ENCODE data around the gene HAL. TPM values are rescaled to one million over a fixed set of nuclear protein-coding genes. Genes with fewer than 3 reads are reported as not detected.

The HAL gene
- total and polyA plus RNA-seq, 4 donors: 0.39 to 1.4 (median 0.63) TPM; not detected in 1

DNA sequence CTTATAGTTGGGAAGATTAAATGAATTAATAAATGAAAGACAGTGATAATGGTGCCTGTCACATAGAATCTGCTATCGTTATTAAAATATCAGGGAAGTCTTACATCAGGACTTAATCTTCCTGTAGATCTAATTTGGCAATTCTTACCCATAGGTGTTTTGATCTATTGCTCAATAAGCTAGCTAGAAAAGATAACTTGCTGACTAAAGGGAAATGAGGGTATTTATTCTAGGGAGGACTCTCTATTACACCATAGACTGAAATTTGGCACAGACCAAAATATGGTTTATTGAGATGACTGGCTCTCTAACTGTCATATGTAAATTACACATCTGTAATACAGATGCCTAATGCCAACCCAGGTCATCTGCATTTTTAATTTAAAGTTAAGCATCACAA lies 11.5 kb downstream of the HAL start:
- ATAC-seq (ENCODE audit: low FRiP score) (no peak), DNase-seq (no peak)
- no peaks in the 10 kb centered on the region for H3K4me1 ChIP-seq (ENCODE audit: control insufficient read depth in 1 of 2, insufficient read depth in 2 of 2, low read length in 2 of 2)
- 94 to 100% methylated on average over 1 of the region's 1 CpG for WGBS, 2 donors
- no peak overlapping the region for H3K27ac ChIP-seq (ENCODE audit: low read depth in 1 of 2, low read length in 2 of 2)
- H3K4me3 ChIP-seq (ENCODE audit: low read length in 2 of 2): no peak overlapping the region
- H3K27me3 ChIP-seq (ENCODE audit: control insufficient read depth in 1 of 2, insufficient read depth in 2 of 2, low read length in 1 of 2): no peaks in the 10 kb centered on the region
- H3K9me3 ChIP-seq (ENCODE audit: control insufficient read depth, low read length): no peaks in the 10 kb centered on the region
- no peaks in the 10 kb centered on the region for H3K36me3 ChIP-seq (ENCODE audit: control insufficient read depth in 1 of 2, insufficient read depth in 2 of 2, low read length in 1 of 2)
- intact Hi-C loops (cut with DNase I): no loop called here

- intact Hi-C loops (cut with DNase I): no loop called here
These were observed 13.5 kb downstream of the HAL start for GRCh38 chr12:95982602-95983001.

DNA sequence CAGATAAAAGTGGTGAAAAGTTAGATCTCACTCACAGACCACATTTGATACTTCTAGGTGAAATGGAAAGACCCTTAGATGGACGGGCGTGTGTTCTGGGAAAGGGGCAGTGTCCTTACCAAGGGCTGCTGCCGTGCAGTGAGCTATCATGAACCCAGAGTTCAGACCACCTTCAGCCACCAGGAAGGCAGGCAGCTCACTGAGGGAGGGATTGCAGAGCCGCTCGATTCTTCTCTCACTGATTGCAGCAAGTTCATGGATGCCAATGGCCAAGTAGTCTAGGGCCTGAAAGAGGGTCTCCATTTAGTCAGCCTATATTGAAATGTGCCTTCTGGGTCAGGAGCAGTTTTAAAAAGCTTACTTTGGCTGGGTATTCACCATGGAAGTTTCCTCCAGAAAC lies 15.7 kb downstream of the HAL start:
- ATAC-seq (ENCODE audit: low FRiP score): no peak
- Histone ChIP-seq H3K4me1 (ENCODE audit: control insufficient read depth in 1 of 2, insufficient read depth in 2 of 2, low read length in 2 of 2) (no peaks in the 10 kb centered on the region), H3K9me3 (ENCODE audit: control insufficient read depth, low read length) (no peaks in the 10 kb centered on the region), H3K36me3 (ENCODE audit: control insufficient read depth in 1 of 2, insufficient read depth in 2 of 2, low read length in 1 of 2) (no peaks in the 10 kb centered on the region), H3K4me3 (ENCODE audit: low read length in 2 of 2) (no peak overlapping the region), H3K27me3 (ENCODE audit: control insufficient read depth in 1 of 2, insufficient read depth in 2 of 2, low read length in 1 of 2) (no peaks in the 10 kb centered on the region), H3K27ac (ENCODE audit: low read depth in 1 of 2, low read length in 2 of 2) (no peak overlapping the region)
- WGBS, 2 donors: 87% methylated on average over 5 of the region's 5 CpGs
- DNase-seq: no peak
- intact Hi-C loops (cut with DNase I): no loop called here

More at GRCh38 chr12:95982602-95983001, 13.5 kb downstream of the HAL start:
- no peaks in the 10 kb centered on the region for H3K36me3 ChIP-seq (ENCODE audit: control insufficient read depth in 1 of 2, insufficient read depth in 2 of 2, low read length in 1 of 2)
- H3K4me1 ChIP-seq (ENCODE audit: control insufficient read depth in 1 of 2, insufficient read depth in 2 of 2, low read length in 2 of 2): no peaks in the 10 kb centered on the region
- no peaks in the 10 kb centered on the region for H3K27me3 ChIP-seq (ENCODE audit: control insufficient read depth in 1 of 2, insufficient read depth in 2 of 2, low read length in 1 of 2)
- ATAC-seq (ENCODE audit: low FRiP score) (no peak), DNase-seq (no peak)
- 69 to 71% methylated on average over 1 of the region's 1 CpG for WGBS, 2 donors
- no peak overlapping the region for H3K4me3 ChIP-seq (ENCODE audit: low read length in 2 of 2)
- no peaks in the 10 kb centered on the region for H3K9me3 ChIP-seq (ENCODE audit: control insufficient read depth, low read length)
- H3K27ac ChIP-seq (ENCODE audit: low read depth in 1 of 2, low read length in 2 of 2): no peak overlapping the region

DNA sequence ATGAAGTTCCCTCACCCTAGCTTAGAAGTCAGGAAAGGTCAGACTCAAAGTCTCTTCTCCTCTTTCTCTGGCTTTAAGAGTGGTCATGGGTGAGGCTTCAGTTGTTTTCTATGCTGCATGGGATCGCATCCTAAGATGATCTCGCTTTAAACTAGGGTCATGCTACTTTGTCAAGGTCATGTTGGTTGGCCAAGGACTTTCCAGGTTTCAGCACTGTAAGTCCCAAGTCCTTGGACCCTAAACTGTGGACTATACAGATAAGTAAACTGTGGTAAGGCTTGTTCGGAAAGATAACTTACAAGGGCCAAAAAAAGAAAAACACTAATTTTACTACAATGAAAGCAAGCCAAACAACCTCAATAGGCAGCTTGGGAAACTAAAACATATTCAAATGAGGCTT lies 17.4 kb downstream of the HAL start:
- 81 to 83% methylated on average over 3 of the region's 3 CpGs for WGBS, 2 donors
- no peak overlapping the region for H3K4me3 ChIP-seq (ENCODE audit: low read length in 2 of 2)
- ATAC-seq (ENCODE audit: low FRiP score) (no peak), DNase-seq (no peak)
- H3K27me3 ChIP-seq (ENCODE audit: control insufficient read depth in 1 of 2, insufficient read depth in 2 of 2, low read length in 1 of 2): no peaks in the 10 kb centered on the region
- intact Hi-C loops (cut with DNase I): no loop called here
- no peak overlapping the region for H3K27ac ChIP-seq (ENCODE audit: low read depth in 1 of 2, low read length in 2 of 2)
- no peaks in the 10 kb centered on the region for H3K36me3 ChIP-seq (ENCODE audit: control insufficient read depth in 1 of 2, insufficient read depth in 2 of 2, low read length in 1 of 2)
- H3K9me3 ChIP-seq (ENCODE audit: control insufficient read depth, low read length): no peaks in the 10 kb centered on the region
- H3K4me1 ChIP-seq (ENCODE audit: control insufficient read depth in 1 of 2, insufficient read depth in 2 of 2, low read length in 2 of 2): no peaks in the 10 kb centered on the region

GRCh38 chr12:95978351-95978750 lies 17.8 kb downstream of the HAL start:
- Histone ChIP-seq H3K27me3 (ENCODE audit: control insufficient read depth in 1 of 2, insufficient read depth in 2 of 2, low read length in 1 of 2) (no peaks in the 10 kb centered on the region), H3K9me3 (ENCODE audit: control insufficient read depth, low read length) (no peaks in the 10 kb centered on the region), H3K4me3 (ENCODE audit: low read length in 2 of 2) (no peak overlapping the region), H3K27ac (ENCODE audit: low read depth in 1 of 2, low read length in 2 of 2) (no peak overlapping the region), H3K4me1 (ENCODE audit: control insufficient read depth in 1 of 2, insufficient read depth in 2 of 2, low read length in 2 of 2) (no peaks in the 10 kb centered on the region), H3K36me3 (ENCODE audit: control insufficient read depth in 1 of 2, insufficient read depth in 2 of 2, low read length in 1 of 2) (no peaks in the 10 kb centered on the region)
- 85 to 86% methylated on average over 5 of the region's 5 CpGs for whole genome bisulfite sequencing, 2 donors
- no peak for ATAC-seq (ENCODE audit: low FRiP score)
- intact Hi-C loops (cut with DNase I): no loop called here
- DNase-seq: no peak

- H3K4me1 ChIP-seq (ENCODE audit: control insufficient read depth in 1 of 2, insufficient read depth in 2 of 2, low read length in 2 of 2): no peaks in the 10 kb centered on the region
- H3K9me3 ChIP-seq (ENCODE audit: control insufficient read depth, low read length): no peaks in the 10 kb centered on the region
- no peak overlapping the region for H3K4me3 ChIP-seq (ENCODE audit: low read length in 2 of 2)
- intact Hi-C loops (cut with DNase I): no loop called here
- no peaks in the 10 kb centered on the region for H3K36me3 ChIP-seq (ENCODE audit: control insufficient read depth in 1 of 2, insufficient read depth in 2 of 2, low read length in 1 of 2)
- DNase-seq (no peak), ATAC-seq (ENCODE audit: low FRiP score) (no peak)
- 86 to 87% methylated on average over 11 of the region's 11 CpGs for WGBS, 2 donors
- H3K27ac ChIP-seq (ENCODE audit: low read depth in 1 of 2, low read length in 2 of 2): no peak overlapping the region
- no peaks in the 10 kb centered on the region for H3K27me3 ChIP-seq (ENCODE audit: control insufficient read depth in 1 of 2, insufficient read depth in 2 of 2, low read length in 1 of 2)
These were observed 18.3 kb downstream of the HAL start for GRCh38 chr12:95977764-95978305.

DNA sequence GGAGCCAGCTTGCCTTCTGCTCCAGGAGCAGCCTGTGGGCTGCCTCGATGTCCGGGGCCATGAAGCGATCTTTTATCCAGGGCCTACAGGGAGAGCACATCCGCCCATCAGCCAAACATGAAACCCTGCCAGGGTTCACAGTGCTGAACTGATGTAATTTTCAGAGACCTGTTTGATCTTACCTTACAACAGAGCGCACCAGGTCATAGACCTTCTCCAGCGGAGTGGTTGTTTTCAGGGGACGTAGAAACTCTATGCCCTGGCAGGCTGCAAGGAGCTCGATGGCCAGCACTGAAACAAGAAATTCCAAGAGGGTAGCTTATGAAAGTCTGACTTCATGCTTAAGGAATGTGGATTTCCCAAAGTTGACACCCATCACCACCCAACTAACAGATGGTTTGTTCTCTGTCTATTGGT lies 19.7 kb downstream of the HAL start:
- Histone ChIP-seq H3K4me1 (ENCODE audit: control insufficient read depth in 1 of 2, insufficient read depth in 2 of 2, low read length in 2 of 2) (no peaks in the 10 kb centered on the region), H3K4me3 (ENCODE audit: low read length in 2 of 2) (no peak overlapping the region), H3K9me3 (ENCODE audit: control insufficient read depth, low read length) (no peaks in the 10 kb centered on the region), H3K27me3 (ENCODE audit: control insufficient read depth in 1 of 2, insufficient read depth in 2 of 2, low read length in 1 of 2) (no peaks in the 10 kb centered on the region), H3K27ac (ENCODE audit: low read depth in 1 of 2, low read length in 2 of 2) (no peak overlapping the region), H3K36me3 (ENCODE audit: control insufficient read depth in 1 of 2, insufficient read depth in 2 of 2, low read length in 1 of 2) (no peaks in the 10 kb centered on the region)
- no peak for ATAC-seq (ENCODE audit: low FRiP score)
- DNase-seq: no peak
- intact Hi-C loops (cut with DNase I): no loop called here
- 86 to 87% methylated on average over 8 of the region's 8 CpGs for WGBS, 2 donors

DNA sequence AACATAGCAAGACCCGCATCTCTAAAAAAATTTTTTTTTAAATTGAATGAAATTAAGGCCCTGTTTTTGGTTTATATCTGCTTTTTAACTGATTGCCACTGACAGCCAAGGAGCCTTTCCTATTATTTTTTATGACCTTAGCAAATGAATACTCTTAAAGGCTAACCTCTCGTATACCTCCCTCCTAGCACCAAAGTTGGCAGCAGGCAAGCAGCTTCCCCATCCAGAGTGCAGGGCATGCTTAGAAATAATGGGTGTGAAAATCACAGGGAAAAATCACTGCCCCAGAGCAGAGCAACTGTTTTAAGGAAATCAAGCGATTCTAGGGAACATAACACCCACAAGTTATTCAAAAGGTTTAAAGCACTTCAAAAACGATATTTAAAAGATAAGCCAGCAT lies 20.7 kb downstream of the HAL start:
- intact Hi-C loops (cut with DNase I): no loop called here

GRCh38 chr12:95974358-95974757 lies 21.8 kb downstream of the HAL start:
- DNase-seq: no peak
- Histone ChIP-seq H3K9me3 (ENCODE audit: control insufficient read depth, low read length) (no peaks in the 10 kb centered on the region), H3K36me3 (ENCODE audit: control insufficient read depth in 1 of 2, insufficient read depth in 2 of 2, low read length in 1 of 2) (no peaks in the 10 kb centered on the region), H3K27me3 (ENCODE audit: control insufficient read depth in 1 of 2, insufficient read depth in 2 of 2, low read length in 1 of 2) (no peaks in the 10 kb centered on the region), H3K4me3 (ENCODE audit: low read length in 2 of 2) (no peak overlapping the region), H3K4me1 (ENCODE audit: control insufficient read depth in 1 of 2, insufficient read depth in 2 of 2, low read length in 2 of 2) (no peaks in the 10 kb centered on the region), H3K27ac (ENCODE audit: low read depth in 1 of 2, low read length in 2 of 2) (no peak overlapping the region)
- WGBS, 2 donors: 55 to 73% methylated on average over 2 of the region's 2 CpGs
- ATAC-seq (ENCODE audit: low FRiP score): no peak
- intact Hi-C loops (cut with DNase I): no loop called here

More for the DNA sequence above, 20.7 kb downstream of the HAL start:
- H3K27me3 ChIP-seq (ENCODE audit: control insufficient read depth in 1 of 2, insufficient read depth in 2 of 2, low read length in 1 of 2): no peaks in the 10 kb centered on the region
- H3K4me3 ChIP-seq (ENCODE audit: low read length in 2 of 2): no peak overlapping the region
- no peak overlapping the region for H3K27ac ChIP-seq (ENCODE audit: low read depth in 1 of 2, low read length in 2 of 2)
- ATAC-seq (ENCODE audit: low FRiP score): no peak
- 81 to 88% methylated on average over 4 of the region's 4 CpGs for WGBS, 2 donors
- H3K9me3 ChIP-seq (ENCODE audit: control insufficient read depth, low read length): no peaks in the 10 kb centered on the region
- H3K4me1 ChIP-seq (ENCODE audit: control insufficient read depth in 1 of 2, insufficient read depth in 2 of 2, low read length in 2 of 2): no peaks in the 10 kb centered on the region
- no peaks in the 10 kb centered on the region for H3K36me3 ChIP-seq (ENCODE audit: control insufficient read depth in 1 of 2, insufficient read depth in 2 of 2, low read length in 1 of 2)
- no peak for DNase-seq

Data from aorta (tissue), 5 donors.